ENCODE measurements around the gene SPRR5. TPM values are rescaled to one million over a fixed set of nuclear protein-coding genes. Genes with fewer than 3 reads are reported as not detected.

SPRR5 gene
- total RNA-seq, 5 donors from 2014 or later (not counting 1 experiment from before 2014, with no cell fraction given), result not detected

- Histone ChIP-seq H3K27ac (ENCODE audit: low read length) (no peak overlapping the region), H3K27me3 (replicated peaks in 1 of 2; ENCODE audit: control insufficient read depth in 2 of 2, extremely low read depth in 1 of 2, insufficient read depth in 2 of 2, low read length in 1 of 2) (peaks cover 2 to 10% of the 10 kb centered on the region in 2 experiments), H3K4me3 (ENCODE audit: control insufficient read depth in 1 of 2, extremely low read depth in 1 of 2, low read length in 1 of 2) (no peak overlapping the region), H3K36me3 (ENCODE audit: control insufficient read depth in 2 of 2, extremely low read depth in 1 of 2, insufficient read depth in 1 of 2, low read length in 1 of 2) (no peaks in the 10 kb centered on the region), H3K4me1 (ENCODE audit: control insufficient read depth in 1 of 2, extremely low read depth in 1 of 2, insufficient read depth in 2 of 2, low read length in 2 of 2) (no peaks in the 10 kb centered on the region), H3K9me3 (no peaks in the 10 kb centered on the region)
- H3K9me3 Mint-ChIP-seq, result peaks cover 0 to 7% (median 0%) of the 10 kb centered on the region in 3 donors
- no peak overlapping the region for H3K4me3 Mint-ChIP-seq
- no peak for ATAC-seq (replicated peaks in 1 of 4)
- H3K27ac Mint-ChIP-seq, result no peak overlapping the region
- no peak for DNase-seq
- H3K4me1 Mint-ChIP-seq, result no peaks in the 10 kb centered on the region
- no peaks in the 10 kb centered on the region for H3K36me3 Mint-ChIP-seq
- ChIA-PET CTCF (no interaction called here), POLR2A (no interaction called here)
- WGBS (ENCODE audit: insufficient coverage), result 74% methylated on average over 4 of the region's 4 CpGs
- H3K27me3 Mint-ChIP-seq, result peaks cover 21 to 29% of the 10 kb centered on the region in 2 donors
Measured at GRCh38 chr1:152998476-152998875, 51.5 kb downstream of the SPRR5 start.

Other genes starting within 250 kb of the SPRR5 start
- not detected for gene LCE2A, start 248.9 kb upstream of the SPRR5 start, total RNA-seq
- not detected for gene LCE4A, start 239.0 kb upstream of the SPRR5 start, total RNA-seq
- gene KPRP, start 189.2 kb upstream of the SPRR5 start, total RNA-seq, result not detected
- not detected for gene LCE1F, start 172.1 kb upstream of the SPRR5 start, total RNA-seq
- gene LCE1E, start 160.9 kb upstream of the SPRR5 start, total RNA-seq, result not detected
- not detected for gene LCE1D, start 150.5 kb upstream of the SPRR5 start, total RNA-seq
- gene LCE1C, start 140.6 kb upstream of the SPRR5 start, total RNA-seq, result not detected
- gene LCE1B, start 135.2 kb upstream of the SPRR5 start, total RNA-seq, result not detected
- not detected for gene LCE1A, start 119.7 kb upstream of the SPRR5 start, total RNA-seq
- not detected for gene LCE6A, start 104.3 kb upstream of the SPRR5 start, total RNA-seq
- not detected for gene LCE7A, start 87.2 kb upstream of the SPRR5 start, total RNA-seq
- not detected for gene SMCP, start 68.9 kb upstream of the SPRR5 start, total RNA-seq
- not detected for gene IVL, start 38.7 kb upstream of the SPRR5 start, total RNA-seq
- not detected for gene SPRR4, start 23.4 kb downstream of the SPRR5 start, total RNA-seq
- not detected for gene SPRR1A, start 36.9 kb downstream of the SPRR5 start, total RNA-seq
- gene SPRR3, start 54.5 kb downstream of the SPRR5 start, total RNA-seq, result not detected
- gene SPRR1B, start 84.0 kb downstream of the SPRR5 start, total RNA-seq, result not detected
- gene SPRR2D, start 93.9 kb downstream of the SPRR5 start, total RNA-seq, result not detected
- gene SPRR2A, start 110.3 kb downstream of the SPRR5 start, total RNA-seq, result not detected
- gene SPRR2B, start 124.4 kb downstream of the SPRR5 start, total RNA-seq, result not detected
- gene SPRR2E, start 147.3 kb downstream of the SPRR5 start, total RNA-seq, result not detected
- not detected for gene SPRR2F, start 166.3 kb downstream of the SPRR5 start, total RNA-seq
- not detected for gene SPRR2G, start 203.7 kb downstream of the SPRR5 start, total RNA-seq